HG03432 (cell line): ENCODE data around the gene JPH4.

Experiments used
- ATAC-seq: cut with Tn5 transposase; IDR thresholded peaks from one replicate; pipeline ENCODE4 v1.9.1; 2021; ENCODE audit warnings: mild to moderate bottlenecking, moderate library complexity; ENCODE audit not compliant: unreplicated experiment

The JPH4 gene

DNA sequence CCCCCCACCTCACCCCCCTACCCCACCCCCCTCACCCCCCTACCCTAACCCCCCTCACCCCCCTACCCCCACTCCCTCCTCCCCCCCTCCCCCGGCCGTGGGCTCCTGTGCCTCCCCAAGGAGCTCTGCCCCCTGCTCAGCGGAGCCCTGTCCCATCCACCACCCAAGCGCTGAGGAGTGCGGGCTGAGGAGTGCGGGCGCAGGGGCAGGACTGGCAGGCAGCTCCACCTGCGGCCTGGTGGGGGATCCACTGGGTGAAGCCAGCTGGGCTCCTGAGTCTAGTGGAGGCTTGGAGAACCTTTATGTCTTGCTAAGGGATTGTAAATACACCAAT lies 2.3 kb upstream of the JPH4 start:
- ATAC-seq = no peak

DNA sequence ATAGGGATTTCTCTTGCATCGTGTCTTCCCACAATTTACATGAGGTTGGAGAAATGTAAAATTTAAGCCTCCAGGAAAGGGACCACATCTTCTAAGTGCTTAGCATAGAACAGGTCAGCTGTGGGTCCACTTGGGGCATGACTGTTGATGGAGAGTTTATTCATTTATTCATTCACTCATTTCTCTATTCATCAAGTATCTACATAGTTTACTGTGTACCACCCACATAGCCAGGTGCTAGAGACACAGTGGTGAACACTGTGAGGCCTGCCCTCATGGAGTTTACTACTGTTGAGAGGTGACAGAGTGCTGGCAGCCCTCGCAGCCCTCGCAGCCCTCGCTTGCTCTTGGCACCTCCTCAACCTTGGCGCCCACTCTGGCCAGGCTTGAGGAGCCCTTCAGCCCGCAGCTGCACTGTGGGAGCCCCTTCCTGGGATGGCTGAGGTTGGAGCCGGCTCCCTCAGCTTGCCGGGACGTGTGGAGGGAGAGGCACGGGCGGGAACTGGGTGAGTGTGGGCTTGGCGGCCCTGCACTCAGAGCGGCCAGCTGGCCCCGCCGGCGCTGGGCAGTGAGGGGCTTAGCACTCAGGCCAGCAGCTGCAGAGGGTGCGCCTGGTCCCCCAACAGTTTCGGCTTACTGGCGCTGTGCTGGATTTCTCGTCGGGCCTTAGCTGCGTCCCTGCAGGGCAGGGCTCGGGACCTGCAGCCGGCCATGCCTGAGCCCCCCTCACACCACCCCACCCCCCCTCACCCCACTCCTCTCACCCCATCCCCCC lies 1.7 kb upstream of the JPH4 start:
- ATAC-seq = no peak

DNA sequence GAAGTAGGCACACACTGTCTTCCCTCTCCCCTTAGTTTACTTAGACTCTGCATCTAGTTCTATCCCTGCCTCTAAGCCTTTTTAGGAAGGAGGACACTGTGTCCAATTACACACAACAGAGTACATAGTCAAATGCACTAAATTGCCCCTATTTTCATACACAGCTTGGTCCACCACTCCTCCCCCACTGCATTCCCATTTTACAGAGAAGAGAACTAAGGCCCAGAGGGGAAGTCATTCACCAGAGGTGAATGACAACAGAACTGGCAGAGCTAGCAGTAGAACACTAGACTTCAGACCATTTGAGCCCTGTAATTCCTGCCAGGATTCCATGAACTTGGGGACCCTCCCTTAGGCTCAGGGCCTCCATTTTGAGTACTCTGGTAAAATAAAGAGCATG lies 1.1 kb upstream of the JPH4 start:
- ATAC-seq = no peak

DNA sequence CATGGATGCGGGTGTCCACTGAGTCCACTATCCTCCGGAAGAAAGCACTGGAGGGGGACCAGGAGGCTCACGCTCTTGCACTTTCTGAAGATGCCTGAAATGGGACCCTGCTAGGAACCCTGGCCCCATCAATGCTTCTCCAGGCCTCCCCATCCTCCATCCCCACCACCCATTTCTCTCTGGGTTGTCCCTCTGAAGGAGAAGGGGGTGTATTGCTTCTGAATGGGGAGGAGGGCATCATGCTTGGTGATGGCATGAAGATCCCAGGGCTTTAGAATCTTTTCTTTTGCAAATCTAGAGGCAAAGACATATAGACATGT lies 681 bp upstream of the JPH4 start:
- ATAC-seq = no peak

DNA sequence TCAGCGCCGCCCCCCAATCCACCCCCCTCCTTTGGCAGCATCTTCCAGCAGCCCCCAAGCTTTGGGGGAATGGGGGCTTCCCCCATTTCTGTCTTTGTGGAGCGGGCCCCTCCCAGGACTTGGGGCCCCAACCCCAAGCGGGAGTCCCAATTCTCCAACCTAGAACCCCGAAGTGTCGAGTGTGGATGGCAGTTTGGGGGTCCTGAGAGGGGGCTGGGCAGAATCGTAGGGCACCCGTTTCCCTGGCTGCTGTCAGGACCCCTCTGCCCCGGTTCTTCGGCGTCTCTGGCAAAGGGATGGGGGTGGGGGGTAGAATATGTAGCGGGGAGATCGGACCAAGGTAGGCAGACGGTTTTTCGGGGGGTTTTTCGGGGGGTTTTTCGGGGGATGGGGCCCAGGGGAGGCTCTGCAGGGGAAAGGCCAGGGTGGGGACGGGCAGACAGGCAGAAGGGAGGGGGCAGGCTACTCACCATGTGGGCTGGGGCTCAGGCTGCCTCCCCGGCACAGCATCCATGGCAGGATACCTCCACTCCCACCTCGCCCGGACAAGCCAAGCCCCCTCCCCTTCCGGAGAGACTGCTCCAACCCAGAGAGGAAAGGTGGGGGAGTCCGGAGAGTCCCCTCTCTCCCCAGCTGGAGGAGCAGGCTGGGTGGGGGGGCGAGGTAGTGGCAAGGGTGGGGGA lies 739 bp downstream of the JPH4 start:
- ATAC-seq = no peak

DNA sequence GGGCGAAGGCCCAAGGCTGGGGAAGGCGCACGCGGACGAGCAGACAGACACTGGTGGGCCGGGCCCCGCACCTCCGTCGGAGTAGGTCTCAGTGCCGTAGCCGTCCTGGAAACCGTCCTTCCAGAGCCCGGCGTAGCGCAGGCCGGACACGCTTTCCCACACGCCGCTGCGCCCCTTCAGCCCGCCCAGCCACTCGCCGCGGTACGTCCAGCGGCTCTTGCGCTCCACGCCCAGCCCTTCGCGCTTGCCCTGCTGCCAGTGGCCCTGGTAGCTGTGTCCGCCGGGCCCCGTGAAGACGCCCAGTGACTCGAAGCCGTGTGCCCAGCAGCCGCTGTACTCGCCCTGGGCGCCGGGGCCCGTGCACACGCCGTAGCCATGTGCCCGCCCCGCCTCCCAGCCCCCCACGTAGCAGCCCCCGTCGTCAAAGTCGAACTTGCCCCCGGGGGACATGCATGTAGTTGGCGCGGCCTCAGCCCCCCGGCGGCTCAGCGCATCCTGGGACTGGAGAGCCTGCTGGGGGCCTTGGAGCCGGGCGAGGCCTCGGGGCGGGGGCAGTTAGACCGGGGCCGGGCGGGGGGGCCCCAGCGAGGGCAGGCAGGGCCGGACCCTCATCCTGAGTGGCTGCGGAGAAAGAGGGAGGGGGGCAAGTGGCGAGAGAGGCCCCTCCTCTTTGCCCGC lies 1.4 kb downstream of the JPH4 start:
- no peak for ATAC-seq

DNA sequence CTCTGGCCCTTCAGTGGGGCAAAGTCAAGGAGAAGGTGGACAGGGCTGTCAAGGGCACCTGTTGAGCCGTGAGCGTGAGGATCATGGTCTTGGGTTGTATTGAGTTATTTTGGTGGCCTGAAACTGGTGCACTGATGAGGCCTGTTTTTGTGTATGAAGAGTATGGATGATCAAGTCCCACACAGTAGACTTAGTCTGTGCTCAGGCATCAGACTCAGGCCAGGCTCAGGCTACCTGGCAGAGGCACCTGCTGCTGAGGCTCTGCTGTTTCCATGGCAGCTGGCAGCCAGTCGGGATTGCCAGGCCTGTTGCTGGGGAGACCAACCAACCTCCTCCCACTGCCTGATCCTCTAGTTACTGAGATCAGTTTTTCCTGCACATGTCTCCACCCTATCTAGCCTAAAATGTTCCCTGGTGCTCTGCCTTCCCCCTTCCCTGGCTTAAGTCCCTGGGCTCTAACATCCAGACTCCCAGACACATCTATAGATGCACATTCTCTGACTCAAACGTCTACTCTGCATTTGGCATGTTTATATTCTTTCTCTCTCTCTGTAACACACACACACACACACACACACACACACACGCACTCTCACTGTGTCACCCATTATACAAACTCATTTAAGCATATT lies 5.1 kb downstream of the JPH4 start:
- no peak for ATAC-seq

DNA sequence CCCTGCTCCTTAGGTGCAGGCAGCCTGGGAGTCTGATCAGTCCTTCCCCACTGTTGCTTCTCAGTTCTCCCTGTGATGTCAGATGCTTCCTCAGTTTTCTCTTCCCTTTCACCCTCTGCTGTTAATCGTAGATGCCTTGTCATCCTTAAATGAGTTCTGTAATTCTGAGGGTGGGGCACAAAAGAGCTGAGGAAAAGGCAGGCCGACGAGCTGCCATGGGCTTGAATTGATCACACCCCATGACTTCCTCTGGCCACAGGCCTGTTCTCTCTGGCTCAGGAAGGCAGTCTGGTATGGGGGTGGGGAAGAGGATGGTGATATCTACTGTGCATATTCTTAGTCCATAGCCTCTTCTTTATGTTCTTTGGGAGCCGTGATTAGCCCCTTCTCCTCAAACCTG lies 5.8 kb downstream of the JPH4 start:
- ATAC-seq = no peak

DNA sequence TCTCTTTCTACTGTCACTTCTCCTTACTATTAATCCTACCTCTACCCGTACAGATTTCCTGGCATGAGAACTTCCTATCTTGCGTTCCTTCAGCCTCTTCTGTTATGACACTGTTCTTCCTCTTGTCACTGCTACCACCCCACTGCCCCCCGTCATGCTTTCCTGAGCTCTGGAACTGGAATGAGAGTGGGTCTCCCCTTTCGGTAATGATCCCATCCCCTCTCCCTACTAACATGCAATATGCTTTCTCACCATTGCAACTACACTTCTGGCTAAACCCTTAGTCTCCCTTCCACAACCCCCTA lies 6.1 kb downstream of the JPH4 start:
- ATAC-seq = no peak

DNA sequence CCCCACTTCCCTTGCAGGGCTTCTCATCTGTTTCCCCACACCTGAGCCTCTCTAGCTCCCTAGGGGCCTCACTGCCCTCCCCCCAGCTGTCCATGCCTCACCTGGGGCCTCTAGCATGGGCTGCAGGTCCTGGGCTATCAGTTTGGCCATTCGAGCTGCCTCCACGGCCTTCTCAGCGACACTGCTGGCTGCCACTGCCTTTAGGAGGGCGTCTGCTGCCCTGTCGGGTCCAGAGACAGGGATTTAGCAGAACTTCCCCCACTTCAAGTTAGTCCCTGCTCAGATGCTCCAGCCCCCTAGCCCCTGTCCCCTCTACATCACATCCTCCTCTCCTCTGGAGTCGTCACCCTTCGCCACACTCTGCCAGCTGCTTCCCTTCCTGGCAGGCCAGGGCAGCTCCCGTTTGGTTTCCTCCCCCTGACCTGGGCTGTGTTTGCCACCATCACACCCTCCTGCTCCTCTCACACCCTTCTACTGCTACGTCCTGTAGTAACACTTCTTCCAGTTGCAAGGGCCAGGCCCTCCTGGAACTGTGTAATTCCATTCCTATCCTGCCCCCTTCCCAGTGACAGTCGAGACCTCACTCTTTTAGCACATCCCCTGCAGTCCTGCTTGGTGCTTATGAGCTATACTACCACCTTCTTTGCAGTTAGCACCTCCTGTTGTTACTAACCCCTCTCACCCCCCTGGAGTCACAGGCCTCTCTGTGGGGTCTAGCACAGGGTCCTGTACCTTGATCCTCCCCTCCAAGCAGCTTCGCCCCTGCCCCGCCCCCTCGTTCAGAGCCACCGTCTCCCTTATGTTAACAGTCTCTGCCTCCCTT lies 6.7 kb downstream of the JPH4 start:
- no peak for ATAC-seq

DNA sequence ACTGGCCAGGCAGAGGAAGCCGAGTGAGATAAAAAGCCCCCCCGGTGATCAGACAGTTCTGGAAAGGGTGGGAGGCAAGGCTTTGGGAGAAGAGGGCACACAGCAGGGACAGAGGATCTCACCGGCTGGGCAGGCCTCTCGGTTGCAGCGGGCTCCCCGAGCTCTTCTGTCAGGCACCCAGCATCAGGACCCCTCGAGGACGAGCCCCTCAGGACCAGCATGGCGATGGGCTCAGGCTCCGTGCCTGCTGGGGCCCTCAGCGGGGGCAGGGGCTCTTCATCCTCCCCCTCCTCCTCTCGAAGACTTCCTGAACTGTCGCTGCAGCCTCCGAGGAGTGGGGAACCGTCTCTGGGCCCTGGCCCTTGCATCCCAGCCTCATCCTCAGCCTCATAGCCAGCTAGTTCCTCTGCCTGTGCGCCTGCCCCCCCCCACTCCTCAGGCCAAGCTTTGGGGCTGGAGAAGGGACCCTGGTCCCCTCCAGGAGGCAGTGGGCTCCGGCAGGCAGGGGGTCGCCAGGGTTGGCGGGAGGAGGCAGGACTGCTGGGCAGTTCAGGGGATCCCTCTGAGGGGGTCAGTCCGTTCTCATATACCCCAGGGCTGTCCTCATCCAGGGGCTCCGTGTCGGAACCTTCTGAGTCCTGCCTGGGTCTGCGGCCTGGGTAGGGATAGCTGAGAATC lies 7.6 kb downstream of the JPH4 start:
- ATAC-seq = no peak

DNA sequence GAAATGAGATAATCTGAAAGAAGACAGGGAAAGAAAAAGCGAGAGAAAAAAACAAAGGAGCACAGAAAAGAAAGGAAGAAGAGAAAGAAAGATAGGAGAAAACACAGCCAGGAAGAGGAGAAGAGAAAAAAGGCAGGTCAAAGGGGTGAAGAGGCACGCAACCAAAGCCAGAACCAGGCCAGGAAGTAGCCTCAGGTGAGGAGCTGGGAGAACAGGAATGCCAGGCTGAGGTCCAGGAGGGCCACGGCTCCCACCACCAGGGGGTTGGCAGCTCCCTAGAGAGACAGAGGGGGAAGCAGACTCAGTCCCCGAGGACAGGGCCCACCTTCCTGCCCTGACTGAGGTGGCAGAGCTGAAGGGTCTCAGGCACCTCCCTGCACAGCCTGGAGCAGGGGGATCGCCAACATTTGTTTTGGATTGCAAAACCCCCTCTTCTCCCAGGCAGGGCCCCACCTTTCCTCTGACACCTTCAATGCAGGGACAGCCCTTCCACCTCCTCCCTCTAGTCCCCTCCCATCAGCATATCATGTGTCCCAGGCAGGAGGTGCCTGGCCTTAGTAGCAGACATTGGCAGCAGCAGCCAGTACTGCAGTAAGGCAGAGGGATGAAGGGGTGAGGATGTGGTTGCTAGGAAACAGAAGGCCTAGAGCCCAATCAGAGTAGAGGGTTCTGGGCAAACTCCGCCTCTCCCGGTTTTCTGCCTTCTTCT lies 9.0 kb downstream of the JPH4 start:
- ATAC-seq = no peak

DNA sequence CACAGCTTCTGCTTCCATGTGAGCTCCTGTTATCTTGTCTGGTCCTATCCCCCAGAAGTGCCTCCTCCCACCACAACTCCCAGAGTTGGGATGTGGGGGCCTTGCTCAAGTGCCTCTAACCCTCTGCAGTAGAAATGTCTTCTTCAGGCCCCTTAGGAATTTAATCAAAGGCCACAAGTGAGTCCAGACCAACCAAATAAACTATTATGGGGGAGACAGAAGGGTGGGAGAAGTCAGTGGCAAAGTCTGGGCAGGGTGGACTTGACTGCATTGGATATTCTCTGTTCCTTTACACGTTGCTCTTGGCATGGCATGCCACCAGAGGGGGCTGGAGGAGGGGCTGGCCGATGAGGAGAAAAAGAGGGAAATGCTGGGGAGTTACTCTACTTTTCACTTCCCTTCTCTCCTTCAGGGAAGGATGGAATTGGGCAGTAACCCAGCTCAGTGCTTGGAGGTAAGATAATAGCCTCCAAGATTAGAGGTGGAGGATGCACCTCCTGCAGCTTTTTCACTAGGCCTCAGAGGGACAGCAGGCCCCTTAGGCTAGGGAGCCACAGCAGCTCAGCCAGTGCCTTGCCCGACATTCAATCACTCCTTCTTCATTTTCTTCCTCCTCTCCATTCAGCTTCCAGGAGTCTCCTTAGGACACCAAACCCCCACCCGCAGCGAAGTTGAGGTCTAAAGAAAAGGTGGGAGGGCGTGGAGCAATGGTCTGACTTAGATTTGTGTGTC lies 9.8 kb downstream of the JPH4 start:
- no peak for ATAC-seq

DNA sequence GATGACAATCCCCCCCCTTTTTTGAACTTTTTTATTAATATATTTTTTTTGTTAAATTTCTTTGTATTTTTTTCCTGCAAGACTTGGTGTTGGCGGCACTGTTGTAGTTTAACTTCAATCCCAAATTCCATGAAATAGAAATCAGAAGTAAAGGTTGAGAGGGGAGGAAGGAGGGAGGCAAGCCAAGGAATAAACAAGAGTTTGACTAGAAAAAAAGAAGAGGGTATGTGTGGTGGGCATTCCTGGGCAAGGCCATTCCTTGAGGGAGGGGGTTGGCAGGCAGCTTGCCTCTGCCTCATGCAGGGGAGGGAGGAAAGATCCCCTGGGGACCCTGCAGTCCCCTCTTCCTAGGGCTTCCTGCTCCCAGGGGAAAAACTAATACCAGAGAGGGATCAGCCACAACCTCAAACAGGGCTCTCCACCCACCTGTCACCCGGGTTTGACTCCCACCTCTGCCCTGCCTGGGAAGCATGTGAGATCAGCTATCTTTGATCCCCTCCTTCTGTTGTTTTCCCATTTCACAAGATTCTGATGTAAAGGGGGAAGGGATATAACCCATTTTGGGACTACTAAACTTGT lies 10.5 kb downstream of the JPH4 start:
- no peak for ATAC-seq

DNA sequence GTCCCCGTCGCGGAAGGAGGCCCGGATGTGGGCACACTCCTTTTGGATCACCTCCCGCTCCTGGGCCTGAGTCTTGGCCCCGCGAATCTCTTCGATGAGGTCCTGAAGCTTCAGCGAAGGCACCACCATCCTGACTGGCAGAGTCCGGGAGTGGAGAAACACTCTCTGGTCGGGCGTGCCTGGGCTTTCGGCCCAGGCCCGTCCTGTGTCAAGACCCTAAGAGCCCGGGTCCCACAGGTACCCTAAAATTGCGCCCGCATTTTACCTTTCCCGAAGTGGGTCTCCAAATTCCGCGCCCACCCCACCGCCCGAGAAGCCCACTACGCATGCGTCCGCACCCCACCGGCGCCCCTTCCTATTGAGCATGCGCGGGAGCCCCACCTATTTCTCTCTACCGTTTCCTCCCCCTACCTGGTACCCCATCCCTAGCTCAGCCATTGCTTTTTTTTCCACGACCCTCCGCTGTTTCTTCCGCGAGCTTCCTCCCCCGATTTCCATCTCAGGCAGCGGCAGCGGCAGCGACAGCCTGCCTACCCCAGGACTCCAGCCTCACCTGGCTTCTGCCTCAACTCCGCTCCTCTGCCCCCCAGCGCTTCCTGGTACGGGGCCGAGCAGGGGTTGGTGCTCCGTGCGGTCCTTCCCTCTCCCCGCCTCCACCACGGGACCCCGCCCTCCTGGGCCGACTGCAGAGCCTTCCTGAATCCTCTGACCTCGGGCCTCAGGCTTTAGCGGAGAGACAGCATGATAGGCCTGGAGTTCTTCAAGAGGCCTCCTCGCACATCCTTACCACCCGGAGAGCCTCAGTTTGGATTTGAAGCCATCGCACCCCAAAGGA lies 11.2 kb downstream of the JPH4 start, which contains the start of gene AP1G2:
Gene AP1G2, minus strand, starts transcription at position 606 of the 835 bp plus-strand sequence. Its CDS starts 477 bp downstream, at position 129.
- ATAC-seq = peak; percentile 94

DNA sequence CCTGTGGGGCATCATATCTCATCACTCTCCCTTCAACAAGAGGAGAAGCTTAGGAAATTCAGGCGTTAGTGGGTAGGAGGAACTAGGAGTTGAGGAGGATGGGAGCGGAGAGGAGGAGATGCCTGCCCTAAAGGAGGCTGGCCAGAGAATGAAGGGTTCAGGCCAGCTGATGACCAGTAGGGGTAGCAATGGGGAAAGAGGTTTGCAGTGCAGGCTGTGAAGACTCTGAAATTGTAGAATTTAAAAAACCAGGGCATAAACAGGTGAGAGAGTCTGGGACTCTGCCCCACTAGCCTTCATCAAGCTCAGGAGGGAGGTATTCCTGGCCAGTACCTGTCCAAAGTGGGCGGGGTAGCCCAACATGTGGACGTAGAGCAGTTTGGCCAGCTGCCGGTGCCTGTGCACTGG lies 11.8 kb downstream of the JPH4 start:
- ATAC-seq = peak; percentile 9

DNA sequence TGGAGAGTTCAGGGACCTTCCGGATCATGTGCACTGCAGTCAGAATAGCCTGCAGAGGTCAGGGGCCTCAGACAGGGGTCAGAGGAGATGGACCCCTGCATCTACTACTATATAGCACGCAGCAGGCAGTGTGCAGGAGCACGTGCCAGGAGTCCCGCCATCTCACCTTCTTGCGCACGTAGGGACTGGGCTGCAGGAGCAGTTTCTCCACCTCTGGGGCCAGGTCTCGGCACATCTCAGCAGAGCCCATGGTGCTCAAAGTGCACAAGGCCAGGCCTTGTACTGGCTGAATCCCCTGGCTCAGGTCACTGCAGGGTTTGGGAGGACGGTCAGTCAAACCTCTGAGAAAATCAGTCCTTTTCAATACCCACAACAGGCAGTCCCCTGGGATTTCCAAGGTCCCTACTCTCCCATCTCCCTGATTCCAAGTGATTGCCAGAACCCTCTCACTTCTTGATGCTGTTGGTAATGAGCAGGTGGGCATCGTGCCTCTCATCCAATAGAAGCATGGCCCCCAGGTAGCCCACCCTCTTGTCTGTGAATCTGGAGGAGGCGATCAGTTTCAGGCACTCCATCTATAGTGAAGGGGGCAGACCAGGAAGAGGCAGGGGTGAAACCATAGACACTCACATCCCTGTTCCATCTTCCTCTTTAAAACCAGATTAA lies 12.3 kb downstream of the JPH4 start:
- no peak for ATAC-seq
